IPS-18a (cell line): ENCODE measurements around the gene MALT1.

Source experiments
- H3K27ac ChIP-seq: one replicate; pipeline ENCODE4 v1.5.1; 2013; ENCODE audit warnings: low read length
- H3K27me3 ChIP-seq: one replicate; pipeline ENCODE4 v1.6.1; 2013; ENCODE audit warnings: mild to moderate bottlenecking, low read length; ENCODE audit not compliant: control insufficient read depth, insufficient read depth
- H3K36me3 ChIP-seq: one replicate; pipeline ENCODE4 v1.6.1; 2013; ENCODE audit warnings: low read depth, low read length; ENCODE audit not compliant: control insufficient read depth
- H3K4me1 ChIP-seq: one replicate; pipeline ENCODE4 v1.6.1; 2013; ENCODE audit warnings: low read depth, low read length; ENCODE audit not compliant: control insufficient read depth
- H3K4me3 ChIP-seq: one replicate; pipeline ENCODE4 v1.5.1; 2013; ENCODE audit warnings: low read length
- H3K9ac ChIP-seq: one replicate; pipeline ENCODE4 v1.6.1; 2013; ENCODE audit warnings: mild to moderate bottlenecking, low read length, moderate library complexity
- H3K9me3 ChIP-seq: one replicate; pipeline ENCODE4 v1.6.1; 2013; ENCODE audit warnings: low read depth, low read length; ENCODE audit not compliant: control insufficient read depth

MALT1 gene

GRCh38 chr18:58721566-58722239 is 50.4 kb downstream of the MALT1 start:
- no peak overlapping the region for H3K9ac ChIP-seq
- H3K9me3 ChIP-seq = no peaks in the 10 kb centered on the region
- no peak overlapping the region for H3K4me3 ChIP-seq
- H3K36me3 ChIP-seq = no peaks in the 10 kb centered on the region
- no peak overlapping the region for H3K27ac ChIP-seq
- no peaks in the 10 kb centered on the region for H3K4me1 ChIP-seq
- no peaks in the 10 kb centered on the region for H3K27me3 ChIP-seq

GRCh38 chr18:58723810-58724602 is 52.7 kb downstream of the MALT1 start:
- no peaks in the 10 kb centered on the region for H3K27me3 ChIP-seq
- H3K27ac ChIP-seq = no peak overlapping the region
- H3K36me3 ChIP-seq = peaks cover 3% of the 10 kb centered on the region
- no peaks in the 10 kb centered on the region for H3K9me3 ChIP-seq
- no peaks in the 10 kb centered on the region for H3K4me1 ChIP-seq
- no peak overlapping the region for H3K9ac ChIP-seq
- no peak overlapping the region for H3K4me3 ChIP-seq

- H3K4me3 ChIP-seq = no peak overlapping the region
- H3K36me3 ChIP-seq = peaks cover 3% of the 10 kb centered on the region
- no peak overlapping the region for H3K27ac ChIP-seq
- H3K27me3 ChIP-seq = no peaks in the 10 kb centered on the region
- H3K9ac ChIP-seq = no peak overlapping the region
- no peaks in the 10 kb centered on the region for H3K9me3 ChIP-seq
- no peaks in the 10 kb centered on the region for H3K4me1 ChIP-seq
These were observed 55.4 kb downstream of the MALT1 start for GRCh38 chr18:58726671-58727070.

- peaks cover 3% of the 10 kb centered on the region for H3K36me3 ChIP-seq
- H3K4me3 ChIP-seq = no peak overlapping the region
- no peaks in the 10 kb centered on the region for H3K4me1 ChIP-seq
- no peak overlapping the region for H3K9ac ChIP-seq
- no peak overlapping the region for H3K27ac ChIP-seq
- H3K27me3 ChIP-seq = no peaks in the 10 kb centered on the region
- H3K9me3 ChIP-seq = no peaks in the 10 kb centered on the region
These were observed 56.7 kb downstream of the MALT1 start for GRCh38 chr18:58727776-58728500.

DNA sequence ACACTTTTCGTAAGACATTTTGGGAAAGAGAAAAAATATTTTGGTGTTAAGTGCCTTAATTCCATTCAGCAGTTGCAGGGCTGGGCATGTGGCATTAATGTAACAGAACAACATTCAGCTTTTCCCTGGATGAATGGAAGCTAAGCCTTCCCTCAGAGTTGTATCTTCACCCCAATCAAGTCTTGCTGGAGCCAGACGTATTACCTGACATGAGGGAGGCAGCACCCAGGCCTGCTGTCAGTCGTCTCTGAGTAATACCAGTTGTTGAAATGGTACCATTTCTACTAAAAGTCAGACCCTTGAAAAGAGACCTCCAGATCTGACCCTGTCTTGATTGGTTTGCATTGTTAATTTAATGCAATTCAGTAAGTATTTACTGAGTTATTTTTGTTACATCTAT is 57.5 kb downstream of the MALT1 start:
- Histone ChIP-seq H3K36me3 (peaks cover 3% of the 10 kb centered on the region), H3K4me1 (no peaks in the 10 kb centered on the region), H3K9ac (no peak overlapping the region), H3K4me3 (no peak overlapping the region), H3K27ac (no peak overlapping the region), H3K27me3 (no peaks in the 10 kb centered on the region), H3K9me3 (no peaks in the 10 kb centered on the region)

DNA sequence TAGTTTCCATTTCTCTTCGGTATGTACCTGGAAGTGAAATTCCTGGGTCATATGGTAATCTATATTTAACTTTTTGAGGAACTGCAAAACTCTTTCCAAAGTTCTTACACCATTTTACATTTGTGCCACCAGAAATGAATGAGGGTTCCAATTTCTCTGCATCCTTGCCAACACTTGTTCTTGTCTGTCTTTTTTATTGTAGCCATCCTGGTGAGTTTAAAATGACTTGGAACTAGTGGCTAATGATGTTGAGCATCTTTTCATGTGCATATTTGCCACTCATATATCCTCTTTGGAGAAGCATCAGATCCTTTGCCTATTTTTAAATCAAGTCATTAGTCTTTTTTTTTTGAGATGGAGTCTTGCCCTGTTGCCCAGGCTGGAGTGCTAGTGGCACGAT is 59.4 kb downstream of the MALT1 start:
- no peak overlapping the region for H3K27ac ChIP-seq
- H3K4me1 ChIP-seq = no peaks in the 10 kb centered on the region
- no peak overlapping the region for H3K4me3 ChIP-seq
- H3K9me3 ChIP-seq = no peaks in the 10 kb centered on the region
- no peak overlapping the region for H3K9ac ChIP-seq
- no peaks in the 10 kb centered on the region for H3K27me3 ChIP-seq
- peaks cover 3% of the 10 kb centered on the region for H3K36me3 ChIP-seq

DNA sequence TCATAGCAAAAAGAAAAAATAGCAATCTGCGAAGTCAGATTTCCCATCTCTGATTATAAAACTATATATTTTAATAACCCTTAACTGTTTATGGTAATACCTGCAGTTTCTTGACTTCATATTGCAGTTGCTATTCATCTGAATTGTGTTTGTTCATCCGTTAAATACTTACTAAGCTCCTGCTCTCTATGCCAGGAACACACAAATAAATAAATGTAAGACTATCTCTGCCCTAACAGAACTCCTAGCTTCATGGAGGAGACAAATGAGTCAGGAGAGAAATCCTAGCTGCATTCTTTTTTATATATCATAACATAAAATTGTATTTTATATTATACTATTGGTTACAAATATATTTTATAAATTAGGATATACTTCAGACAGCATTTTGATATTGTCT is 61.2 kb downstream of the MALT1 start:
- H3K4me1 ChIP-seq = no peaks in the 10 kb centered on the region
- H3K9me3 ChIP-seq = no peaks in the 10 kb centered on the region
- no peaks in the 10 kb centered on the region for H3K27me3 ChIP-seq
- no peak overlapping the region for H3K4me3 ChIP-seq
- no peak overlapping the region for H3K9ac ChIP-seq
- H3K27ac ChIP-seq = no peak overlapping the region
- peaks cover 11% of the 10 kb centered on the region for H3K36me3 ChIP-seq

GRCh38 chr18:58733866-58734265 is 62.6 kb downstream of the MALT1 start:
- H3K4me1 ChIP-seq = no peaks in the 10 kb centered on the region
- no peak overlapping the region for H3K9ac ChIP-seq
- H3K4me3 ChIP-seq = no peak overlapping the region
- H3K9me3 ChIP-seq = no peaks in the 10 kb centered on the region
- no peak overlapping the region for H3K27ac ChIP-seq
- no peaks in the 10 kb centered on the region for H3K27me3 ChIP-seq
- H3K36me3 ChIP-seq = peaks cover 8% of the 10 kb centered on the region

GRCh38 chr18:58738322-58738721 is 67.1 kb downstream of the MALT1 start:
- Histone ChIP-seq H3K9ac (no peak overlapping the region), H3K36me3 (peaks cover 8% of the 10 kb centered on the region), H3K27ac (no peak overlapping the region), H3K27me3 (no peaks in the 10 kb centered on the region), H3K9me3 (no peaks in the 10 kb centered on the region), H3K4me1 (no peaks in the 10 kb centered on the region), H3K4me3 (no peak overlapping the region)

GRCh38 chr18:58745914-58746313 is 74.6 kb downstream of the MALT1 start:
- H3K9ac ChIP-seq = no peak overlapping the region
- no peaks in the 10 kb centered on the region for H3K4me1 ChIP-seq
- peaks cover 40% of the 10 kb centered on the region for H3K36me3 ChIP-seq
- no peak overlapping the region for H3K27ac ChIP-seq
- no peak overlapping the region for H3K4me3 ChIP-seq
- peaks cover 6% of the 10 kb centered on the region for H3K9me3 ChIP-seq
- H3K27me3 ChIP-seq = no peaks in the 10 kb centered on the region

DNA sequence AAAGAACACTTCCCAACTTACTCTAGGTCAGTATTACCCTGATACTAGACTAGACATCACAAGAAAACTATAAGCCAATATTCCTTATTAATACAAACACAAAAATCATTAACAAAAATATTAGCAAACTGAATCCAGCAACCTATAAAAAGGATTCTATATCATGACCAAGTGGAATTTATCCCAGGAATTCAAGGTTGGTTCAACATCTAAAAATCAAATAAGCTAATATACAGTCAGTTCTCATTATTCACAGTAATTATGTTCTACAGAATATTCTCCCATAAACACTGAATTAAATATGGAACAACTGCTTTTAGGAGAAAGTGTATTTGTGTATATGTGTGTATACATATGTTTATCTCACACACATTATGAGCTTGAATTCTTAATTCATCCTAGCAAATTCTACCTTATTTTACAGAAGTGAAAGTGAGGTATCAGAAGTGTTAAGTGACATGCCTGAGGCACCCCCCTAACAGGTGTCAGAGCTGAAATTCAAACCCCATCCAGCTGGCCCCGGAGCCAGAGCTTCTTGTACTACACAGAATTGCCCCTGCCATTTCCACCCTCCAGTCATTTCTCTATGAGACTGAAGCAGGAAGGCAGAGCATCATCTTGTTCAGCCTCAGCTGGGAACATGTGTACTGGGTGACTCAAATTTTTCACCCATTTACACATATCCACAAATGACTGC is 77.8 kb downstream of the MALT1 start:
- Histone ChIP-seq H3K9ac (no peak overlapping the region), H3K27ac (no peak overlapping the region), H3K9me3 (peaks cover 6% of the 10 kb centered on the region), H3K36me3 (peaks cover 40% of the 10 kb centered on the region), H3K27me3 (no peaks in the 10 kb centered on the region), H3K4me3 (no peak overlapping the region), H3K4me1 (no peaks in the 10 kb centered on the region)
